HG03060 (cell line): ENCODE measurements around the gene CDH4.
"Not testable (repeated sequence)": the region's sequence is repeated elsewhere in the genome, so short reads cannot be mapped to it uniquely, and the experiment has no call there.

Experiments
- ATAC-seq: cut with Tn5 transposase; IDR thresholded peaks from one replicate; pipeline ENCODE4 v1.9.1; 2021; ENCODE audit warnings: low read depth, moderate number of reproducible peaks; ENCODE audit not compliant: unreplicated experiment

The CDH4 gene

GRCh38 chr20:61406773-61407172, 154.7 kb downstream of the CDH4 start:
- not testable (repeated sequence) for ATAC-seq

DNA sequence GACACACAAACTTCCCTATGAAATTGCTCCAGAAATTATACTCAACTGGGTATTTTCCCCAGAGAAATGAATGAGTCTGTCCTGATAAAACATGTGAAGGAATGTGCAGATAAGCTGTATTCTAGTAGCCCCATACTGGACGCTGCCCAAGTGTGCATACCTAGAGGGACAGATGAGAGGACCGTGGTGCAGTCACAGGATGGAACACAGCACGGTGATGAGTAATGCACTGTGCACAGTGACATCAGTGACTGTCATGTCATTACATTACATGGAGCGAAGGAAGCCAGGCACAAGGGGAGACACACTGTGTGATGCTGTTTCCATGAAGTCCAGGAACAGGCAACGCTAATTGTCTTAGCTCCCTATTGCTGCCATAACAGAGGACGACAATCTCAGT, 155.5 kb downstream of the CDH4 start:
- no peak for ATAC-seq

- ATAC-seq: no peak
Observed at GRCh38 chr20:61408951-61409740, 157.1 kb downstream of the CDH4 start.

- ATAC-seq: no peak
Observed at GRCh38 chr20:61411743-61412142, 159.7 kb downstream of the CDH4 start.

DNA sequence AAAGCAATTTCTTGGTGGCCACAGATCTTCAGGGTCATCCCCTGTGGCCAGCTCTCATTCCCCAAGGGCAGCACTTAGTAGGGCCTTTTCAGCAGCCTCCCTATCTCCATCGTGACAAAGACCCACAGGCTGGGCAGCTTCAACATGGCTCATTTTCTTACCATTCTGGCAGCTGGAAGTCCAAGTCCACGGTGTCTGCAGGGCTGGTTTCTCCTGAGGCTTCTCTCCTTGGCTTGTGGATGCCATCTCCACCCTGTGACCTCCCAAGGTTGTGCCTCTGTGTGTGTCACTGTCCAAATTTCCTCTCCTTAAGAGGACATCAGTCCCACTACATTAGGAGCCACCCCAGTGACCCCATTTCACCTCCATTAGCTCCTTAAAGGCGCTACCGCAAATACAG, 161.7 kb downstream of the CDH4 start:
- no peak for ATAC-seq

GRCh38 chr20:61414455-61414991, 162.5 kb downstream of the CDH4 start:
- ATAC-seq: no peak

DNA sequence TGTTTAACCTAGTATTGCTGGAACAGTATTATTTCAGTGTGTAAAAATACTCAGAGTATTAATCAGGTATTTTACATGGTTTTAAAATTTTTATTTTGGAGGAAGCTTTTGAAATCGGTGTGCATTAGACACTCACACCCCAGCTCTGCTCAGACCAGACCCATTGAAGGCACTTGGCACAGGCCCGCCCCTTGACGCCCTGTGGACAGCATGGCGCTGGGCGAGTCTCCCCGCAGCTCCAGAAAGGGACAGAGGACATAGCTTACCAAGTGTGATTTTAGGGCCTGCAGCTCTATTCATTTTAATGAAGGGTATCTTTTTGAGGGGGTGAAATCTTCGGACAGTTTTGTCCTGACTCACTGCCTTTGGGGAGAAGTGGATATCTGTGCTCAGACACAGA, 164.5 kb downstream of the CDH4 start:
- ATAC-seq: no peak

GRCh38 chr20:61417221-61417941, 165.3 kb downstream of the CDH4 start:
- ATAC-seq: no peak

DNA sequence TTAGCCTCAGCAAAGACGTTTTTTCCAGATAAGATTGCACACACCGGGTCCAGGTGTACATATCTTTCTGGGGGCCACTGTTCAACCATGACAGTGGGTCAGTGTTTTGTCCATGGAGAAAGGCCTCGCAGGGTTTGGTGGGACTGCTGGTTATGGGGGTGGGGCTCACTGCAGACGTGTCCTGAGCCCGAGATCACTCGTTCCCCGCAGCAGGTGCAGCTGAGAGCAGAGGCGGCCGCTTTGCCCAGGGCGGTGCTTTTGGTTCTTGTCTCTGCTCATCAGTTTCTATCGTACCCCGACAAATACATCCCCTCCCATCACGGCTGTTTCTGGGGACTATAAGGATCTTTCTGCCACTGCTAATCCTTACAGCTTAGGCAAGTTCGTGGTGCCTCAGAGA, 166.9 kb downstream of the CDH4 start:
- ATAC-seq: no peak

DNA sequence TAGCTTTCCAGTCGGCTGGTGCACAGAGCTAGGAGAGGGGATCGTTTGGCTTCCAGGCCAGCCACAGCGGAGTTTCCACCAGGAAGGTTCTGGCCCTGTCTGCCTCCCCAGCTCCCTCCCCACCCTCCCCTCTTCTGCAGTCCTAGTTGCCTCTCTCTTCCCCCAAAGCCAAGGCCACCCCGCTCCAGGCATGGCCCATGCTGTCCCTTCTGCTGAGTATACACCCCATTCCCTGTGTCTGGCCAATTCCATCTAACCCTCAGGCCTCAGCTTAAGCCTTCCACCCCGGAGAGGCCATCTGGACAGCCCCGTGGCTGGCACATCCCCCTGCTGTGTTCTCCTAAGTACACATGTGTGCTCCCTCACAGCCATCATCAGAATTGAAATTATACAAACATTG, 167.4 kb downstream of the CDH4 start:
- no peak for ATAC-seq

DNA sequence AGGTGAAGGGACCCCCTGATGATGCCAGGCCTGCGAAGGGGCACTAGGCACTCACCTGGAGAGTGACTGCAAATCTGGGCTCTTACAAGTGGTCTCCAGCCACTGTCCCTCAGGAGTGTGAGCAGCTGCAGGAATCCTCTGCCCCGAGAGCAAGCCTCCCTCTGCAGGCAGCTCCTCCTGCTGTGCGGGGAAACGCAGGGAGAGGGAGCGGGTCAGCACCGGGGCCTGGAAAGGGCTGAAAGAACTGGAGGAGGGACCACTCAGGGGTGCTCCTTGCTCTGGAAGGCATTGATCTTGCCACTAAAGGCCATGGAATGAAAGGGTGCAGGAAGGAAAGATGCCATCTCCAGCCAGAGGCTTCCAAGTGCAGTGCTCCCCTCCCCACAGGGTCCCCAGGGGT, 168.0 kb downstream of the CDH4 start:
- no peak for ATAC-seq

DNA sequence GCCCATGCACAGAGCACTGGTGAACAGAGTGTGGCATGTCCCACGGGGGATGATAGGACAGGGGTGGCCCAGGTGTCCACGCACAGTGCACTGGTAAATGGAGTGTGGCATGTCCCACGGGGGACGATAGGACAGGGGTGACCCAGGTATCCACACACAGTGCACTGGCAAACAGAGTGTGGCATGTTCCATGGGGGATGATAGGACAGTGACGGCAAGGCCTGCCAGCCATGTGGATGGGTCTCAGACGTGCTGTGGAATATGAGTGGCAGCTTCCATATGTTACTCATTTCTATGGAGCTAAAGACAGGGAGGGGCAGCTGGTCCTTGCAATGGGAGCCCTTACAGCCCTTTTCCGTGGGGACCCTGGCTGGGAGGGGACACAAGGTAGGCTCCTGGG, 168.7 kb downstream of the CDH4 start:
- no peak for ATAC-seq

DNA sequence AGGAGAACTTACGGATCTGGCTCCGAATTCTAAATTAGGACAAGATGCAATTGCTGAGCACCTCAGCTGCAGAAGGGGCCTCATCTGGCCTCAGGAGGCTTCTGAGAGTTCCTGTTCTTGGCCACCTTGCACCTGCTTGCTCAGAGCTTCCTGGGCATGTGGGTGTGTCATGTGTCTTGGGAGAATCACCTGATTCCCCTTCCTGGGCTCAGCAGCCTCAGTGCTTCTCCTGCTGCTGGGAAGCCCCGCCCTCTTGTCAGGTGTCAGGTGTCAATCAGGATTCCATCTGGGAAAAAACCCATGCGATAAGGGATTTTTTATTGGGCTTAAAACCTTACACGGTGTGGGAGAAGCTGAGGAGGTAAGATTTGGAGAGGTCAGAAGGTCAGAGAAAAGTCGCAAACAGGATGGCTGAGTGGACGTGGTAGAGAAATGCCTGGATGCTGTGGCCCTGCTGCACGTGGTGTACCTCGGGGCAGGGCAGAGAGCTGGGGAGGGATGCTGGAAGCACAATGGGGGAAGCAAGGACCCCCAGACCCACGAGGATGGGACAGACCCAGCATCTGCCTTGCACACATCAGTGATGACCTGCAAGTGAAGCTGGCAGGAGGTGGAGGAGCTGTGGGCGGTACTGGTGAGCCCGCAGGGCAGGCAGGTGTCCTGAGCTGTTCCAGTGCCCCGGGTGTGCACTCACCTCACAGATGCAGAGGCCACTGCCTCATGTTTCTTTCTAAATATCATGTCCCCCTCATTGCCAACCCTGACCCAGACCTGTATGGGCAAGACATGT, 170.8 kb downstream of the CDH4 start:
- ATAC-seq: no peak

GRCh38 chr20:61424011-61424627, 172.1 kb downstream of the CDH4 start:
- ATAC-seq: no peak

GRCh38 chr20:61424628-61425420, 172.8 kb downstream of the CDH4 start:
- ATAC-seq: no peak

GRCh38 chr20:61425541-61425991, 173.5 kb downstream of the CDH4 start:
- ATAC-seq: not testable (repeated sequence)

DNA sequence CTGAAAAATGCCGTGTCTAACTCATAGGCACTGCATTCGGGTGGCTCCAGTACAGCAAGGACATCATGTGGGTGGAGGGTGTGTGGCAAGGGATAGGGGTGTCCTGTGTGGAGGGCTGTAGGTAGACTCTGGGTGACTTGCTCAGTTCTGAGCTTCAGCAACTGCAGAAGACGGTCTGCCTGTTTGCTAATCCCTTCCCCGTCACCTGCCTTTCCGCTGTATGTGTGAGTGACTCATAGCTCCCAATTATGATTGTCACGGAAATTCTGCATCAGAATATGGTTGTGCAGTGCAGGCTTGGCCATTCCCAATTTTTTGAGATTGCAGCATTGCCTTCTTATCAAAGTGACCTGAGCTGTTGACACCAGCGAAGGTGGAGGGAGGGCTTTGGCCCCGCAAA, 174.3 kb downstream of the CDH4 start:
- no peak for ATAC-seq

DNA sequence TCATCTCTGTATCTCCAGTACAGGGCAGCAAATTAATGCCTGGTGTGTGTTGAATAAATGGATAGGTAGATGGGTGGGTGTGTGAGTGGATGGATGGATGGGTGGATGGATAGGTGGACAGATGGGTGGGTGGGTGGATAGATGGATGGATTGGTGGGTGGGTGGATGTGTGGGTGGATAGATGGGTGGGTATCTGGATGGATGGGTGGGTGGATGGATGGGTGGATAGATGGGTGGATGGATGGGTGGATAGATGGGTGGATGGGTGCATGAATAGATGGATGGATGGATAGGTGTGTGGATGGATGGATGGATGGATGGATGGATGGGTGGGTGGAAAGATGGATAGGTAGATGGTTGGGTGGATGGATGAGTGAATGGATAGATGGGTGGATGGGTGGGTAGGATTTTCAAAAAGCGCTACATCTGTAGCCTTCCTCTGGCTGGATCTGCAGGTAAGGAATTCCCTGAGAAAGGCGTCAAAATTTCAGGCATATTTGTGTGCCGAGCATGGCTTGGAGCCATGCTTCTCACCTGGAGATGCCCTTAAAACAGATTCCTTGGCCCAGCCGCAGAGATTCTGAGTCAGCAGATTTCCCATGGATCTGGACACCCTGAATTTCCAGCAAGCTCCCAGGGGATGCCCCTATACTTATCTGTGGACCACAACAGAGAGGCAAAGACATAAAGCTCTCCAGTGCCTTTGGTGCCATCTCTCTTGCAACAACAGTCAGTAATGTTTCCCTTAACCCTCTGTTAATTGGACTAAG, 177.6 kb downstream of the CDH4 start:
- no peak for ATAC-seq

DNA sequence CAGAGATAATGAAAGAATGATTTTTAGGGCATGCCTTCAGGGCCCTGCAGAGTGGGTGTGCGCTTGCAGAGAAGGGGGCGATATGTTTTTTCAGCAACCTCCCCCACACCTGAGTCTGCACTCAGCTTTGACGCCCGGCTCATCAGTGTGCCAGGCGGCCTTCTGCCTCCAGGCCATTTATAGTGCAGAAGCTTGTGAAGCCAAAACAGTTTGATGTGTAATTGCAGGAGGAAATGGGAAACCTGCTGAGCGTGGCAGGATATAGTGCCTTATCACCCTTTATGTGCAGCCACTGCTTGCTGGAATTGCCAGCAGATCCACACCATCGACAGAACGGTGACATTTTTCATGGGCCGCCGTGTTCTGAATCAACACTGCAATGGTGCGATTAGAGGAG, 178.2 kb downstream of the CDH4 start:
- no peak for ATAC-seq
